Measurements from ENCODE around the gene LRRC8B. TPM values are rescaled to one million over a fixed set of nuclear protein-coding genes. Genes with fewer than 3 reads are reported as not detected.

The LRRC8B gene
- total RNA-seq, 1 donor from 2014 or later, result 17.7 TPM

DNA sequence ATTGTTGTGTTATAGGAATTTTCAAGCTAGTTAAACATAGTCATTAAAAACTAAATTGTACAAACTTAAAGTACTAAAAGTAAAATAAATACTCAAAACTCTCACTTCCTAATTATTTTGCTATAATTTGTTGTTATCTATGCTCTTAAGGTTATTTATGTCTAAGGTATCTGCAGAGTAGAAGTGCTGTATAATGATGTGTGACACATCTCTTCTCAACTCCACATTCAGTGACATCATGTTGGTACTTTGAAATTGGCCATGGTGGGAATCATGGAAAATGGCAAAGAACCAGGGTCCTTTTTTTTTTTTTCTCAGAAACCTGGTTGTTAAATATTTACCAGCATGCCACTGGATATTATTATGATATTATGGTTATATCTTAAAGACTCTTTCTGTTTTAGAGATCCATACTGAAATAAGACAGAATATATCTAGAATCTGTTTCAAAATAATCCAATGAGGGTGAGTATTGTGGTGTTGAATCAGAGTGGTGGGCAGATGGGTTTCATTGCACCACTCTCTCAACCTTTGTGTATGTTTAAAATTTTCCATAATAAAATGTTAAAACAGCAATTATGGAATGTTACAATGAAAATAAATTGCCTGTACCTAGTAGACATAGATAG, 22.4 kb downstream of the LRRC8B start:
- Mint-ChIP-seq H3K4me3 (ENCODE audit: unreplicated experiment) (no peak overlapping the region), H3K36me3 (ENCODE audit: unreplicated experiment) (no peaks in the 10 kb centered on the region), H3K27ac (ENCODE audit: unreplicated experiment) (no peak overlapping the region), H3K27me3 (ENCODE audit: unreplicated experiment) (no peaks in the 10 kb centered on the region), H3K9me3 (ENCODE audit: unreplicated experiment) (no peaks in the 10 kb centered on the region), H3K4me1 (ENCODE audit: low read depth, unreplicated experiment) (no peaks in the 10 kb centered on the region)
- no peak for DNase-seq
- TF ChIP-seq, protein P1, sequence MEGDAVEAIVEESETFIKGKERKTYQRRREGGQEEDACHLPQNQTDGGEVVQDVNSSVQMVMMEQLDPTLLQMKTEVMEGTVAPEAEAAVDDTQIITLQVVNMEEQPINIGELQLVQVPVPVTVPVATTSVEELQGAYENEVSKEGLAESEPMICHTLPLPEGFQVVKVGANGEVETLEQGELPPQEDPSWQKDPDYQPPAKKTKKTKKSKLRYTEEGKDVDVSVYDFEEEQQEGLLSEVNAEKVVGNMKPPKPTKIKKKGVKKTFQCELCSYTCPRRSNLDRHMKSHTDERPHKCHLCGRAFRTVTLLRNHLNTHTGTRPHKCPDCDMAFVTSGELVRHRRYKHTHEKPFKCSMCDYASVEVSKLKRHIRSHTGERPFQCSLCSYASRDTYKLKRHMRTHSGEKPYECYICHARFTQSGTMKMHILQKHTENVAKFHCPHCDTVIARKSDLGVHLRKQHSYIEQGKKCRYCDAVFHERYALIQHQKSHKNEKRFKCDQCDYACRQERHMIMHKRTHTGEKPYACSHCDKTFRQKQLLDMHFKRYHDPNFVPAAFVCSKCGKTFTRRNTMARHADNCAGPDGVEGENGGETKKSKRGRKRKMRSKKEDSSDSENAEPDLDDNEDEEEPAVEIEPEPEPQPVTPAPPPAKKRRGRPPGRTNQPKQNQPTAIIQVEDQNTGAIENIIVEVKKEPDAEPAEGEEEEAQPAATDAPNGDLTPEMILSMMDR (IDR thresholded peaks at IDR 0.05; ENCODE audit: partially characterized antibody, unreplicated experiment), result no peak

DNA sequence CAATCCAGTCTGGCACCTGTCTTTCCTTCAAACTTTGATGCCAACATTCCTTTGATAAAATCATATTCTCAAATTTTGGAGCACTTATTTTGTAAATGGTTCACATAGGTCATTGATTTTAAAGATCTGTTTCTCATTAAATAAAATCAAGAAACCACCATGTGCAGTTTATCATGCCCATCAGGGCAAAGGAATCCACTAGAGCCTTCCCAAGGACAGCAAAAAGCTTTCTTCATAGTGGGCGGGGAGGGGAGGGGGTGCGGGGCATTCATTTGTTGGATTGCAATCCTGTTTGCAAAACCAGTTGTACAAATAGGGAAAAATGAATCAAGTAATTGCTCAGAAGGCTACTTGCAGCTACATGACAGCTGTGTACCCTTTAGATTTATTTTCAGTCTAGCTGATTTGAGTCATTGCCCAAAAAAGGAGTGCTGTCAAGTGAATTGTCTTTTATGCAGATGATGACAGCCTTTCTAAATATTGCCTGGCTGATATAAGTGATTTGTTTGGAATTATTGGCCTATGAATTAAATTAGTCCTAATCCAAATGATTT, 23.0 kb downstream of the LRRC8B start:
- H3K4me1 Mint-ChIP-seq (ENCODE audit: low read depth, unreplicated experiment), result no peaks in the 10 kb centered on the region
- H3K36me3 Mint-ChIP-seq (ENCODE audit: unreplicated experiment), result no peaks in the 10 kb centered on the region
- no peaks in the 10 kb centered on the region for H3K27me3 Mint-ChIP-seq (ENCODE audit: unreplicated experiment)
- no peaks in the 10 kb centered on the region for H3K9me3 Mint-ChIP-seq (ENCODE audit: unreplicated experiment)
- H3K27ac Mint-ChIP-seq (ENCODE audit: unreplicated experiment), result no peak overlapping the region
- TF ChIP-seq, protein P1 (IDR thresholded peaks at IDR 0.05; ENCODE audit: partially characterized antibody, unreplicated experiment), result no peak
- no peak for DNase-seq
- H3K4me3 Mint-ChIP-seq (ENCODE audit: unreplicated experiment), result no peak overlapping the region

DNA sequence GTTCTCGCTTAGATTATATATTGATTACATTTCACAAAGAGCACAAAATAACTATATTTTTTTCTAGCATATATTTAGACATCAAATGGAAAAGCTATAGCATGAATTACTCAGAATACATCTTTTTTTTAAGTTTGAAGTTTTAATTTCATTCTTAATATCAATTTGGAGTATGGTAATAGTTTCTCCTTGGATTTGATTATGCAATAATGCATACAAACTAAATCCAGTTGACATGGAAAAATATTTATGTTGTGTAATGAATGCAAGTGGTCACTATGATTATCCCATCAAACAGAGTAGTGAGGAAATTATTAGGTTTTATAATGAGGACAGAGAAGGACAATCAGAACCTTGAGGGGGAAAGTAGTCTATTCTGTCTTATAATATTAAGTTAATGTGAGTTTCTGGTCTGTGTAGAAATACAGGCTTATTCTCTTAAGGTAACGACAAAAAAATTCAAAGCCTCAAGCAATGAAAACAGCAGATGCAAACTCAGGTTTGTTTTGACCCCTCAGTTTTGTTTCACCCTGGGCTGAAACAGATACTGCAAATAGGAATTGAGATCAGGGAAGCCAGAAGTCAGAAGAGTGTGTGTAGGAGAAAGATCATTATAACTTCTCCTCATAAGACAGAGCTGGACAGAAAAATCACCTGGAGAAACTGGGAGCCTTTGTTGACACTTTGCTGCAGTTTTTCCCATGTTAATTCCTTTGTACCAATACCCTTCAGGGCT, 23.7 kb downstream of the LRRC8B start:
- H3K4me1 Mint-ChIP-seq (ENCODE audit: low read depth, unreplicated experiment), result no peaks in the 10 kb centered on the region
- no peak for DNase-seq
- no peak overlapping the region for H3K27ac Mint-ChIP-seq (ENCODE audit: unreplicated experiment)
- no peak overlapping the region for H3K4me3 Mint-ChIP-seq (ENCODE audit: unreplicated experiment)
- H3K27me3 Mint-ChIP-seq (ENCODE audit: unreplicated experiment), result no peaks in the 10 kb centered on the region
- H3K36me3 Mint-ChIP-seq (ENCODE audit: unreplicated experiment), result no peaks in the 10 kb centered on the region
- no peaks in the 10 kb centered on the region for H3K9me3 Mint-ChIP-seq (ENCODE audit: unreplicated experiment)
- TF ChIP-seq, protein P1 (IDR thresholded peaks at IDR 0.05; ENCODE audit: partially characterized antibody, unreplicated experiment), result no peak

DNA sequence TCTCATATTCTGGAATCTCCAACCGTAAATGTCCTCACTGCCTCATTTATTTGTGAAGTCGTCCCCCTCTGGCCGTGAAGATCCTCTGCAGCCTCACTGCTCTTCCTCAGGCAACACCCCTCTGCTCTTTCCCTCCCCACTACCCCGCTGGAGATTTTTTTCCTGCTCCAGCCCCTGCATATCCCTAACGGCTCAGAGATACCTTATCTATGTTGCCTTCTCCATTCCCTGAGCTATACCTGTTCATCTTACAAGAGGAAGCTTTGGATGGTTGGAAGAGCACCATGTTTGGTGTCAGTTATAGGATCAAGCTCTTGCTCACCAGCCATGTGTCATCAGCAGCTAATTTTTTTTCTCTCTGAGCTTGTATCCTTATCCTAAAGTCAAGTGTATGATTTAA, 26.4 kb downstream of the LRRC8B start:
- Mint-ChIP-seq H3K9me3 (ENCODE audit: unreplicated experiment) (no peaks in the 10 kb centered on the region), H3K4me3 (ENCODE audit: unreplicated experiment) (no peak overlapping the region), H3K4me1 (ENCODE audit: low read depth, unreplicated experiment) (no peaks in the 10 kb centered on the region), H3K36me3 (ENCODE audit: unreplicated experiment) (no peaks in the 10 kb centered on the region), H3K27ac (ENCODE audit: unreplicated experiment) (no peak overlapping the region), H3K27me3 (ENCODE audit: unreplicated experiment) (no peaks in the 10 kb centered on the region)
- TF ChIP-seq, protein P1 (IDR thresholded peaks at IDR 0.05; ENCODE audit: partially characterized antibody, unreplicated experiment), result no peak
- no peak for DNase-seq

All from glutamatergic neuron (in vitro differentiated cells).